HFFc6 (cell line): ENCODE measurements around the gene NR6A1. TPM values are rescaled to one million over a fixed set of nuclear protein-coding genes. Genes with fewer than 3 reads are reported as not detected.
"Not testable (repeated sequence)": the region's sequence is repeated elsewhere in the genome, so short reads cannot be mapped to it uniquely, and the experiment has no call there.

ENCODE experiments used
- DNase-seq: peaks from one replicate; pipeline ENCODE4 v3.0.0-alpha.2; 2018
- H3K27ac Mint-ChIP-seq: 2 replicates; pipeline ENCODE4 v1.8.0; 2020; ENCODE audit warnings: mild to moderate bottlenecking, mixed read lengths
- H3K27me3 Mint-ChIP-seq: 2 replicates; pipeline ENCODE4 v1.8.0; 2021; ENCODE audit warnings: mild to moderate bottlenecking, moderate library complexity, mixed read lengths; ENCODE audit not compliant: insufficient read depth
- H3K36me3 Mint-ChIP-seq: 2 replicates; pipeline ENCODE4 v1.8.0; 2021; ENCODE audit warnings: low read depth, mixed read lengths
- H3K4me1 Mint-ChIP-seq: 2 replicates; pipeline ENCODE4 v1.8.0; 2020; ENCODE audit warnings: low read depth, mixed read lengths
- H3K4me3 Mint-ChIP-seq: 2 replicates; pipeline ENCODE4 v1.8.0; 2020; ENCODE audit warnings: mild to moderate bottlenecking, moderate library complexity, mixed read lengths
- H3K9me3 Mint-ChIP-seq: 2 replicates; pipeline ENCODE4 v1.8.0; 2020; ENCODE audit warnings: mild to moderate bottlenecking, mixed read lengths
- CTCF ChIP-seq: fragments of 200-600 bp; sonication (generic); IDR thresholded peaks from 2 replicates; pipeline ENCODE4 v1.5.0; 2021; ENCODE audit warnings: antibody characterized with exemption, mild to moderate bottlenecking
- total RNA-seq, 6 experiments: library from RNA; stranded (reverse); fragmentation: NEBNext Ultra II Directional; extraction: Animal tissue kit (Norgen Biotek cat#: 25700); gene quantifications; 2 replicates in 1 of 6; 3 replicates in 5 of 6; pipeline ENCODE4 v1.2.3, GENCODE V29; 2021

Gene NR6A1
- total RNA-seq, 6 experiments from 2014 or later = 0.05 to 0.26 (median 0.13) TPM

DNA sequence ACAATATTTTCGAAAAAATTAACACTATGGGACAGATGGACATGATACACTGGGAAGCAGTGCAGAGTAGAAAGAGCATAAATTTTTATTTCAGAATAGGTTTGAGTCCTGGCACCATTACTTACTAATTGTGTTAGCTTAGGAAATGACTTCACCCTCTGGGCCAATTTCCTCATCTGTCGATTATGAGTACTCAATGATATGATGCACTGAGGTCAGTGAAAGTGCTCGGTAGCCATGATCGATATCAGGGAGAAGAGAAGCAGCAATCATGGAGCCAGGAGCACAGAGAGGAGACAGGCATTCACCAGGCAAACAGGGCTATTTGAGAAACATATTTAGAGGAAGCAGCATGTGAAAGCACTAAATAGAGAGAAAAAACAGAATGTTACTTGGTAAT lies 29.4 kb downstream of the NR6A1 start:
- Mint-ChIP-seq H3K9me3 (no peaks in the 10 kb centered on the region), H3K36me3 (no peaks in the 10 kb centered on the region), H3K27ac (no peak overlapping the region), H3K4me1 (peaks cover 21% of the 10 kb centered on the region), H3K27me3 (peaks cover 2% of the 10 kb centered on the region; the same call in 1 of the 2 replicates), H3K4me3 (no peak overlapping the region)
- TF ChIP-seq CTCF = no peak
- DNase-seq = no peak

DNA sequence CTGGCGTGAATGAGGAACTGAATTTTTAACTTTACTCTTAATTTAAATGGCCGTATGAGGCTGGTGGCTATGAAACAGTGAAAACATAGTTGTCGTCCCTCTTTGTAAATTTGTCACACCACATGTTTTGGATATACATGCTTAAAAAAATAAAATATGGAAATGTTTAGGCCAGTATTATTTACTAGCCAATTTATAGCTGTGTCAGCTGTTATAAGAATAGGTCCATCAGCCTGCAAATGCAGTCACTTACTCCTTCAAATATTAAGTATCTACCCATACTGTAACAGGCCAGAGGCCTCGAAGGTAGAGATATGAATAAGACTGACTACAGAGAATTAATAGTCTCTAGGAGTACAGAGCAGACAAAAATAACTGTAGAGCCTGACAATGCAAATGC lies 30.0 kb downstream of the NR6A1 start:
- DNase-seq = no peak
- Mint-ChIP-seq H3K27ac (no peak overlapping the region), H3K36me3 (no peaks in the 10 kb centered on the region), H3K9me3 (no peaks in the 10 kb centered on the region), H3K4me3 (no peak overlapping the region), H3K27me3 (peaks cover 2% of the 10 kb centered on the region; the same call in 1 of the 2 replicates), H3K4me1 (peaks cover 21% of the 10 kb centered on the region)
- TF ChIP-seq CTCF = no peak

DNA sequence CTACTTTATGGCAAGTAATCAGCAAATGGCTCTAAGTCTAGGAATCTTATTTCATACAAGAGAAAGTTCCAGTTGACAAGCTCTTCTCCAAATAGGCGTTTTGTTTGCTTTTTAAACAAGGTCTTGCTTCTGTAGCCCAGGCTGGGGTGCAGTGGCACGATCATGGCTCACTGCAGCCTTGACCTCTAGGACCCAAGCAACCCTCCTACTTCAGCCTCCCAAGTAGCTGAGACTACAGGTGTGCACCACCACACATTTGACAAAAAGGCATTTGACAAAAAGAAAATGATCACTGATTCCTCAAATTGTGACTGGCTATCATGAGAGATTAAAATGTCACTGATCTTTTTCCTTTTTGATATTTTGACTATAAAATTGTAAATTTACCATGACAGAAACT lies 31.8 kb downstream of the NR6A1 start:
- no peak for DNase-seq
- peaks cover 34% of the 10 kb centered on the region for H3K4me1 Mint-ChIP-seq
- H3K9me3 Mint-ChIP-seq = no peaks in the 10 kb centered on the region
- peaks cover 2% of the 10 kb centered on the region; the same call in 1 of the 2 replicates for H3K27me3 Mint-ChIP-seq
- H3K36me3 Mint-ChIP-seq = no peaks in the 10 kb centered on the region
- TF ChIP-seq CTCF = no peak
- H3K4me3 Mint-ChIP-seq = no peak overlapping the region
- no peak overlapping the region for H3K27ac Mint-ChIP-seq

- not testable (repeated sequence) for H3K9me3 Mint-ChIP-seq, DNase-seq, H3K4me3 Mint-ChIP-seq, H3K27ac Mint-ChIP-seq, H3K36me3 Mint-ChIP-seq, H3K27me3 Mint-ChIP-seq
- peaks cover 29% of the 10 kb centered on the region for H3K4me1 Mint-ChIP-seq
Observed at GRCh38 chr9:124738075-124738474, 33.0 kb downstream of the NR6A1 start.

GRCh38 chr9:124735121-124735520 lies 36.0 kb downstream of the NR6A1 start:
- Mint-ChIP-seq H3K27me3 (peaks cover 2% of the 10 kb centered on the region; the same call in 1 of the 2 replicates), H3K36me3 (no peaks in the 10 kb centered on the region), H3K4me1 (peaks cover 20% of the 10 kb centered on the region), H3K27ac (peak overlapping the region; percentile 34), H3K9me3 (no peaks in the 10 kb centered on the region), H3K4me3 (no peak overlapping the region)
- TF ChIP-seq CTCF = no peak
- peak; percentile 28 for DNase-seq

- not testable (repeated sequence) for H3K36me3 Mint-ChIP-seq, H3K27me3 Mint-ChIP-seq, H3K9me3 Mint-ChIP-seq, DNase-seq, H3K4me3 Mint-ChIP-seq
- peak overlapping the region; percentile 34; the same call in 1 of the 2 replicates for H3K27ac Mint-ChIP-seq
- peaks cover 20% of the 10 kb centered on the region for H3K4me1 Mint-ChIP-seq
Observed at GRCh38 chr9:124734741-124735083, 36.4 kb downstream of the NR6A1 start.
